H1 (cell line): Measurements from ENCODE around the gene MIB2. TPM values are rescaled to one million over a fixed set of nuclear protein-coding genes. Genes with fewer than 3 reads are reported as not detected.

Experiments
- CTCF ChIA-PET: fragments of 300-600 bp; sonication (Branson Sonifier 250); formaldehyde crosslinking; loops from one replicate; lab custom pipeline; 2021; ENCODE audit not compliant: partially characterized antibody; lab: Charles Lee
- POLR2A ChIA-PET: fragments of 300-600 bp; sonication (Branson Sonifier 250); formaldehyde crosslinking; loops from one replicate; lab custom pipeline; 2021; ENCODE audit warnings: inconsistent platforms; ENCODE audit not compliant: partially characterized antibody; lab: Charles Lee
- DNase-seq, 2 experiments: peaks; one replicate each; pipeline versions ENCODE4 v3.0.0 to v3.0.0-alpha.2; 2010 to 2022; ENCODE audit warnings: low spot score in 2 of 2, low read depth in 1 of 2, mixed read lengths in 1 of 2
- FAIRE-seq: peaks from 2 replicates; lab custom pipeline; 2011; peaks lifted over from hg19 to GRCh38; lab: Jason Lieb, UNC
- H2AFZ ChIP-seq: 2 replicates; pipeline ENCODE4 v1.8.1; 2012; ENCODE audit warnings: low read length, inconsistent platforms
- H2AK5ac ChIP-seq: 2 replicates; pipeline ENCODE4 v1.6.1; 2013; ENCODE audit warnings: low read depth, low read length
- H2BK120ac ChIP-seq: replicated peaks from 2 replicates; pipeline ENCODE3; 2013; ENCODE audit warnings: low read depth, low read length, inconsistent platforms
- H2BK12ac ChIP-seq: 2 replicates; pipeline ENCODE4 v1.6.1; 2013; ENCODE audit warnings: low read depth, low read length
- H2BK15ac ChIP-seq: 2 replicates; pipeline ENCODE4 v1.6.1; 2013; ENCODE audit warnings: low read length
- H2BK20ac ChIP-seq: 2 replicates; pipeline ENCODE4 v1.6.1; 2013; ENCODE audit warnings: low read length
- H2BK5ac ChIP-seq: 2 replicates; pipeline ENCODE4 v1.6.1; 2013; ENCODE audit warnings: low read depth, low read length
- H3K14ac ChIP-seq: 2 replicates; pipeline ENCODE4 v1.6.1; 2013; ENCODE audit warnings: inconsistent platforms; ENCODE audit not compliant: insufficient read length
- H3K18ac ChIP-seq: 2 replicates; pipeline ENCODE4 v1.6.1; 2013; ENCODE audit warnings: low read length; ENCODE audit errors: extremely low read depth
- H3K23ac ChIP-seq: 2 replicates; pipeline ENCODE4 v1.6.1; 2013; ENCODE audit warnings: inconsistent platforms; ENCODE audit not compliant: insufficient read length
- H3K23me2 ChIP-seq: 2 replicates; pipeline ENCODE4 v1.6.1; 2013; ENCODE audit warnings: low read depth, low read length
- H3K27ac ChIP-seq: 2 replicates; pipeline ENCODE4 v1.6.1; 2011; ENCODE audit warnings: low read depth, low read length, inconsistent platforms
- H3K27me3 ChIP-seq, 4 experiments: replicated peaks in 1 of 4; 1 replicate in 1 of 4; 2 replicates in 3 of 4; pipeline versions ENCODE4 v1.6.1 to v1.8.1; 2011 to 2013; ENCODE audit warnings: low read length in 3 of 4, mild to moderate bottlenecking in 3 of 4, inconsistent platforms in 2 of 4, mixed read lengths in 2 of 4, moderate library complexity in 1 of 4; ENCODE audit not compliant: control insufficient read depth in 3 of 4, insufficient read depth in 3 of 4; ENCODE audit errors: extremely low read depth in 1 of 4
- H3K36me3 ChIP-seq, 4 experiments: 2 replicates each; pipeline versions ENCODE4 v1.6.1 to v1.8.1; 2011 to 2013; ENCODE audit warnings: mild to moderate bottlenecking in 4 of 4, low read length in 3 of 4, moderate library complexity in 2 of 4, control low read depth in 1 of 4, inconsistent platforms in 1 of 4; ENCODE audit not compliant: insufficient read depth in 4 of 4, control insufficient read depth in 2 of 4
- H3K4ac ChIP-seq: replicated peaks from 2 replicates; pipeline ENCODE3; 2013; ENCODE audit warnings: low read length, low read depth, mixed read lengths, inconsistent platforms; ENCODE audit not compliant: insufficient read length
- H3K4me1 ChIP-seq, 4 experiments: replicated peaks in 1 of 4; 1 replicate in 1 of 4; 2 replicates in 3 of 4; pipeline versions ENCODE4 v1.6.1 to v1.8.1; 2011 to 2013; ENCODE audit warnings: low read length in 3 of 4, inconsistent platforms in 2 of 4, mixed read lengths in 1 of 4; ENCODE audit not compliant: insufficient read depth in 4 of 4, control insufficient read depth in 3 of 4
- H3K4me2 ChIP-seq, 2 experiments: 2 replicates each; pipeline versions ENCODE4 v1.6.1 to v1.8.1; 2011 to 2013; ENCODE audit warnings: low read depth in 2 of 2, low read length in 2 of 2, control low read depth in 1 of 2, inconsistent platforms in 1 of 2, mild to moderate bottlenecking in 1 of 2; ENCODE audit not compliant: insufficient read depth in 1 of 2
- H3K4me3 ChIP-seq, 4 experiments: fragments of 200-600, 300-600 bp in 1 of 4; sonication (generic), shearing (Covaris generic), sonication (Bioruptor Twin) in 1 of 4; 2 replicates each; pipeline versions ENCODE4 v1.5.1 to v1.8.1; 2011 to 2016; ENCODE audit warnings: low read length in 4 of 4, low read depth in 3 of 4, control low read depth in 2 of 4, inconsistent platforms in 2 of 4, mild to moderate bottlenecking in 2 of 4, mixed read lengths in 1 of 4, moderate library complexity in 1 of 4; ENCODE audit not compliant: insufficient read depth in 2 of 4; ENCODE audit errors: extremely low read depth in 1 of 4
- H3K56ac ChIP-seq: replicated peaks from 2 replicates; pipeline ENCODE3; 2013; ENCODE audit warnings: low read depth, mild to moderate bottlenecking, mixed read lengths, low read length, inconsistent platforms; ENCODE audit not compliant: insufficient read length
- H3K79me1 ChIP-seq: 2 replicates; pipeline ENCODE4 v1.6.1; 2013; ENCODE audit warnings: low read depth, low read length, control low read depth
- H3K79me2 ChIP-seq, 2 experiments: 2 replicates each; pipeline versions ENCODE4 v1.6.1 to v1.8.1; 2012 to 2013; ENCODE audit warnings: low read length in 2 of 2, mild to moderate bottlenecking in 2 of 2, inconsistent platforms in 1 of 2; ENCODE audit not compliant: insufficient read depth in 2 of 2, control insufficient read depth in 1 of 2
- H3K9ac ChIP-seq, 4 experiments: replicated peaks in 1 of 4; 1 replicate in 1 of 4; 2 replicates in 3 of 4; pipeline versions ENCODE4 v1.6.1 to v1.8.1; 2011 to 2013; ENCODE audit warnings: low read depth in 3 of 4, low read length in 3 of 4, control low read depth in 2 of 4, mild to moderate bottlenecking in 2 of 4, moderate library complexity in 2 of 4, inconsistent platforms in 1 of 4; ENCODE audit errors: extremely low read depth in 1 of 4
- H3K9me3 ChIP-seq, 2 experiments: 2 replicates each; pipeline versions ENCODE4 v1.6.1 to v1.8.1; 2012 to 2013; ENCODE audit warnings: mild to moderate bottlenecking in 2 of 2, moderate library complexity in 2 of 2, control low read depth in 1 of 2, inconsistent platforms in 1 of 2, low read depth in 1 of 2, low read length in 1 of 2, mixed read lengths in 1 of 2; ENCODE audit not compliant: insufficient read depth in 2 of 2
- H4K20me1 ChIP-seq, 2 experiments: replicated peaks in 1 of 2; 2 replicates each; pipeline versions ENCODE3 to v1.8.1; 2011 to 2013; ENCODE audit warnings: inconsistent platforms in 2 of 2, low read length in 2 of 2, mild to moderate bottlenecking in 1 of 2; ENCODE audit not compliant: insufficient read depth in 2 of 2, control insufficient read depth in 1 of 2
- H4K5ac ChIP-seq: 2 replicates; pipeline ENCODE4 v1.6.1; 2013; ENCODE audit warnings: low read length, low read depth, mixed read lengths, inconsistent platforms; ENCODE audit not compliant: insufficient read length
- H4K8ac ChIP-seq: 2 replicates; pipeline ENCODE4 v1.8.0; 2013; ENCODE audit warnings: mild to moderate bottlenecking, moderate library complexity, low read length, inconsistent platforms; ENCODE audit not compliant: insufficient read depth; ENCODE audit errors: extremely low read depth
- H4K91ac ChIP-seq: replicated peaks from 2 replicates; pipeline ENCODE3; 2013; ENCODE audit warnings: low read length, mixed read lengths, inconsistent platforms; ENCODE audit not compliant: insufficient read length
- BRCA1 ChIP-seq: IDR thresholded peaks from 2 replicates; pipeline ENCODE4 v1.6.1; 2012; ENCODE audit warnings: low read depth, low read length, improper control_type of control experiment
- GTF2F1 ChIP-seq: IDR thresholded peaks from 2 replicates; pipeline ENCODE4 v1.6.1; 2012; ENCODE audit warnings: low read depth, low read length, improper control_type of control experiment, borderline replicate concordance
- MAX ChIP-seq: IDR thresholded peaks from 2 replicates; pipeline ENCODE4 v1.6.1; 2012; ENCODE audit warnings: inconsistent platforms
- POLR2A ChIP-seq, 2 experiments: IDR thresholded peaks; 1 replicate in 1 of 2; 2 replicates in 1 of 2; pipeline ENCODE4 v1.6.1; 2011; ENCODE audit warnings: low read depth in 2 of 2, low read length in 2 of 2, mild to moderate bottlenecking in 2 of 2; ENCODE audit errors: control extremely low read depth in 1 of 2
- SUZ12 ChIP-seq: fragments of 200-600 bp; sonication (generic); IDR thresholded peaks from 2 replicates; pipeline ENCODE4 v1.6.1; 2012; ENCODE audit warnings: mild to moderate bottlenecking, inconsistent platforms, low read length, moderate library complexity, mixed read lengths
- TBP ChIP-seq: IDR thresholded peaks from 2 replicates; pipeline ENCODE4 v1.6.1; 2011; ENCODE audit warnings: low read depth, low read length, improper control_type of control experiment
- WGBS, 2 experiments: shearing (Covaris generic) in 1 of 2; methylation state at CpG; one replicate each; pipeline versions ENCODE4 v1.1.6 to v1.1.7; 2013 to 2015; ENCODE audit warnings: low lambda C conversion rate in 2 of 2, mixed read lengths in 2 of 2, inconsistent platforms in 1 of 2, low coverage in 1 of 2, missing lambda C conversion rate in 1 of 2; ENCODE audit not compliant: insufficient replicate concordance in 2 of 2, insufficient coverage in 1 of 2, insufficient read length in 1 of 2; ENCODE audit errors: extremely low coverage in 1 of 2, missing lambda C conversion rate in 1 of 2; 5-methylcytosine and 5-hydroxymethylcytosine counted together
- polyA plus RNA-seq, 7 experiments: library from polyadenylated mRNA; depleted of rRNA in 3 of 7; stranded (reverse) in 5 of 7; unstranded in 2 of 7; fragments of >200 nt in 5 of 7; fragments of 200-250 nt in 2 of 7; gene quantifications; 1 replicate in 5 of 7; 2 replicates in 1 of 7; 4 replicates in 1 of 7; pipeline versions ENCODE4 v1.2.1 to v1.2.3, GENCODE V29; 2011 to 2013; ENCODE audit warnings: missing spikeins in 2 of 7, mixed read lengths in 2 of 7
- total RNA-seq: library from RNA; stranded (reverse); fragmentation: NEBNext Ultra II Directional; extraction: Animal tissue kit (Norgen Biotek cat#: 25700); gene quantifications from 2 replicates; pipeline ENCODE4 v1.2.1, GENCODE V29; 2021

The MIB2 gene
- total and polyA plus RNA-seq, 2 of the 8 experiments (the other 6 are each of a cell fraction or from before 2014, with no cell fraction given) = 32.5 to 60.0 TPM

GRCh38 chr1:1605724-1606123 is 9.6 kb upstream of the MIB2 start:
- no peak overlapping the region for H3K14ac ChIP-seq
- no peaks in the 10 kb centered on the region for H3K79me2 ChIP-seq
- no peak overlapping the region for H2BK20ac ChIP-seq
- H3K27ac ChIP-seq = no peak overlapping the region
- no peak overlapping the region for H3K56ac ChIP-seq
- H3K36me3 ChIP-seq = no peaks in the 10 kb centered on the region
- 0 out of 2 replicates have a peak overlapping the region, but pooled peaks have one; percentile 68 for H4K8ac ChIP-seq
- no peak overlapping the region for H4K5ac ChIP-seq
- H2BK5ac ChIP-seq = no peak overlapping the region
- 88% methylated on average over 8 of the region's 17 CpGs; no CpG with 5 or more reads in 1 of the 2 experiments for WGBS, 2 experiments
- no peak overlapping the region for H2AFZ ChIP-seq
- H3K4me1 ChIP-seq = peaks cover 0 to 2% (median under 1%) of the 10 kb centered on the region in 4 experiments; a peak in 4 of 7 replicates
- H4K20me1 ChIP-seq = peaks cover 0 to 2% of the 10 kb centered on the region in 2 experiments
- FAIRE-seq (no peak), DNase-seq (no peak)
- no peak for TF ChIP-seq MAX
- no peak for TF ChIP-seq POLR2A (IDR thresholded peaks at IDR 0.05; ENCODE audit: control extremely low read depth in 1 of 2, low read depth in 2 of 2, low read length in 2 of 2)
- no peak for TF ChIP-seq BRCA1
- TF ChIP-seq GTF2F1 = no peak
- no peak for TF ChIP-seq SUZ12
- TF ChIP-seq TBP = no peak
- no peak overlapping the region for H2BK15ac ChIP-seq
- no peak overlapping the region for H3K4me3 ChIP-seq
- H3K9ac ChIP-seq = no peak overlapping the region
- H3K23me2 ChIP-seq = peaks cover 1% of the 10 kb centered on the region; the same call in 1 of the 2 replicates
- ChIA-PET CTCF (interaction anchor here (1.1 to 1.4 kb wide), 2 partner anchors 13 to 15 kb away, joined by 3 read pairs; no protein-coding TSS in a partner anchor), POLR2A (interaction anchor here (1.2 kb wide), 1 partner anchor 32 kb away, joined by 4 read pairs; no protein-coding TSS in a partner anchor)
- no peak overlapping the region for H3K4me2 ChIP-seq
- H2AK5ac ChIP-seq = no peak overlapping the region
- no peak overlapping the region for H3K18ac ChIP-seq
- H3K23ac ChIP-seq = no peak overlapping the region
- no peak overlapping the region for H2BK12ac ChIP-seq
- peaks cover 5 to 14% (median 10%) of the 10 kb centered on the region in 4 experiments for H3K27me3 ChIP-seq
- no peaks in the 10 kb centered on the region for H3K79me1 ChIP-seq
- H2BK120ac ChIP-seq = no peak overlapping the region
- no peak overlapping the region for H3K4ac ChIP-seq
- H3K9me3 ChIP-seq = no peaks in the 10 kb centered on the region
- H4K91ac ChIP-seq = no peak overlapping the region
